Measurements from ENCODE around the gene CREB3.

CREB3 gene

GRCh38 chr9:35698231-35698630 is 34.2 kb upstream of the CREB3 start:
- Histone ChIP-seq H3K27me3 (ENCODE audit: low read length) (no peaks in the 10 kb centered on the region), H3K27ac (ENCODE audit: low read depth, low read length) (no peak overlapping the region), H3K9ac (ENCODE audit: low read length) (no peak overlapping the region), H3K79me2 (ENCODE audit: insufficient read depth, low read length) (no peaks in the 10 kb centered on the region), H2AFZ (ENCODE audit: low read depth, low read length, severe bottlenecking) (no peak overlapping the region), H3K9me2 (replicated peaks; ENCODE audit: insufficient read depth, low read length) (no peaks in the 10 kb centered on the region), H3F3A (ENCODE audit: insufficient read depth) (no peaks in the 10 kb centered on the region), H4K20me1 (ENCODE audit: low read depth, low read length) (no peaks in the 10 kb centered on the region), H3K4me2 (ENCODE audit: low read depth, low read length, poor library complexity, severe bottlenecking) (no peak overlapping the region), H3K4me3 (ENCODE audit: insufficient read depth, low read length, poor library complexity, severe bottlenecking) (no peak overlapping the region), H3K36me3 (ENCODE audit: low read length) (peaks cover 20% of the 10 kb centered on the region; the same call in 1 of the 2 replicates), H3K9me3 (ENCODE audit: insufficient read depth, low read length) (no peaks in the 10 kb centered on the region)
- TF ChIP-seq CTCF (IDR thresholded peaks at IDR 0.05; ENCODE audit: insufficient read depth, low read length, poor library complexity, severe bottlenecking) = no peak
- TF ChIP-seq EZH2phosphoT487 (conservative IDR thresholded peaks at IDR 0.05; ENCODE audit: low read length) = no peak

GRCh38 chr9:35700031-35700430 is 32.4 kb upstream of the CREB3 start:
- Histone ChIP-seq H2AFZ (ENCODE audit: low read depth, low read length, severe bottlenecking) (no peak overlapping the region), H3K4me3 (ENCODE audit: insufficient read depth, low read length, poor library complexity, severe bottlenecking) (no peak overlapping the region), H3K9me2 (replicated peaks; ENCODE audit: insufficient read depth, low read length) (no peaks in the 10 kb centered on the region), H4K20me1 (ENCODE audit: low read depth, low read length) (no peaks in the 10 kb centered on the region), H3K79me2 (ENCODE audit: insufficient read depth, low read length) (no peaks in the 10 kb centered on the region), H3K9me3 (ENCODE audit: insufficient read depth, low read length) (no peaks in the 10 kb centered on the region), H3F3A (ENCODE audit: insufficient read depth) (no peaks in the 10 kb centered on the region), H3K36me3 (ENCODE audit: low read length) (peaks cover 20% of the 10 kb centered on the region; the same call in 1 of the 2 replicates), H3K9ac (ENCODE audit: low read length) (no peak overlapping the region), H3K27ac (ENCODE audit: low read depth, low read length) (no peak overlapping the region), H3K27me3 (ENCODE audit: low read length) (no peaks in the 10 kb centered on the region), H3K4me2 (ENCODE audit: low read depth, low read length, poor library complexity, severe bottlenecking) (no peak overlapping the region)
- TF ChIP-seq EZH2phosphoT487 (conservative IDR thresholded peaks at IDR 0.05; ENCODE audit: low read length) (no peak), CTCF (IDR thresholded peaks at IDR 0.05; ENCODE audit: insufficient read depth, low read length, poor library complexity, severe bottlenecking) (no peak)

GRCh38 chr9:35700942-35701341 is 31.5 kb upstream of the CREB3 start:
- no peaks in the 10 kb centered on the region for H3F3A ChIP-seq (ENCODE audit: insufficient read depth)
- H2AFZ ChIP-seq (ENCODE audit: low read depth, low read length, severe bottlenecking) = no peak overlapping the region
- H4K20me1 ChIP-seq (ENCODE audit: low read depth, low read length) = no peaks in the 10 kb centered on the region
- H3K9me2 ChIP-seq (replicated peaks; ENCODE audit: insufficient read depth, low read length) = no peaks in the 10 kb centered on the region
- H3K79me2 ChIP-seq (ENCODE audit: insufficient read depth, low read length) = no peaks in the 10 kb centered on the region
- H3K27ac ChIP-seq (ENCODE audit: low read depth, low read length) = no peak overlapping the region
- no peak overlapping the region for H3K4me2 ChIP-seq (ENCODE audit: low read depth, low read length, poor library complexity, severe bottlenecking)
- no peak overlapping the region for H3K9ac ChIP-seq (ENCODE audit: low read length)
- TF ChIP-seq CTCF (IDR thresholded peaks at IDR 0.05; ENCODE audit: insufficient read depth, low read length, poor library complexity, severe bottlenecking) = no peak
- H3K4me3 ChIP-seq (ENCODE audit: insufficient read depth, low read length, poor library complexity, severe bottlenecking) = no peak overlapping the region
- H3K9me3 ChIP-seq (ENCODE audit: insufficient read depth, low read length) = no peaks in the 10 kb centered on the region
- H3K36me3 ChIP-seq (ENCODE audit: low read length) = peaks cover 20% of the 10 kb centered on the region; the same call in 1 of the 2 replicates
- H3K27me3 ChIP-seq (ENCODE audit: low read length) = no peaks in the 10 kb centered on the region

Measured in SU-DHL-6 (cell line).